NK-92 (cell line): ENCODE data around the gene FRMD4A.

Source experiments
- DNase-seq: peaks from one replicate; lab custom pipeline; 2025; ENCODE audit not compliant: unreplicated experiment; lab: John Stamatoyannopoulos, UW

Gene FRMD4A

GRCh38 chr10:13892871-13893270 lies 437.9 kb downstream of the FRMD4A start:
- DNase-seq, result no peak

DNA sequence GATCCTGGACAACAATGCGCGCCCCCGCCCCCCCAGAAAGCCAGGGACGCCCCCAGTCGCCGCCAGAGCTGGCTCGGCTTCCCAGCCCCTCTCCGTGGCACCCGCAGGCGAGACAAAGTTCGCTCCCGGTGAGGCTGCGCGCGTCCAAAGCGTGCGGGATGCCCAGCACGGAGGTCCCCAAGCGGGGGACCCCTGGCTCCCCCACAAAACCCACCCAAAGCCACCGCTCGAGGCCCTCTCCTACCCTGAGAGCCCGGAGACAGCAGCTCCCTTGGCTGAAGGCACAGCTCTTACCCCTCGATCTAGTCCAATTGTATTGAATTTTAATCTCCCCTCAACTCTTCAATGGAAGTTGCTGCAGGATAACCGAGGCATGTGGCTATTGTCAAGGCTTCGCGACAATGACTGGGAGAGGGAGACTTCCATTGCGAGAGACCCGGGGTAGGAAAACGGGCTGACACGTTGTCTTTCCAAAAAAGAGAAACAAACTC lies 438.7 kb downstream of the FRMD4A start:
- DNase-seq, result no peak

DNA sequence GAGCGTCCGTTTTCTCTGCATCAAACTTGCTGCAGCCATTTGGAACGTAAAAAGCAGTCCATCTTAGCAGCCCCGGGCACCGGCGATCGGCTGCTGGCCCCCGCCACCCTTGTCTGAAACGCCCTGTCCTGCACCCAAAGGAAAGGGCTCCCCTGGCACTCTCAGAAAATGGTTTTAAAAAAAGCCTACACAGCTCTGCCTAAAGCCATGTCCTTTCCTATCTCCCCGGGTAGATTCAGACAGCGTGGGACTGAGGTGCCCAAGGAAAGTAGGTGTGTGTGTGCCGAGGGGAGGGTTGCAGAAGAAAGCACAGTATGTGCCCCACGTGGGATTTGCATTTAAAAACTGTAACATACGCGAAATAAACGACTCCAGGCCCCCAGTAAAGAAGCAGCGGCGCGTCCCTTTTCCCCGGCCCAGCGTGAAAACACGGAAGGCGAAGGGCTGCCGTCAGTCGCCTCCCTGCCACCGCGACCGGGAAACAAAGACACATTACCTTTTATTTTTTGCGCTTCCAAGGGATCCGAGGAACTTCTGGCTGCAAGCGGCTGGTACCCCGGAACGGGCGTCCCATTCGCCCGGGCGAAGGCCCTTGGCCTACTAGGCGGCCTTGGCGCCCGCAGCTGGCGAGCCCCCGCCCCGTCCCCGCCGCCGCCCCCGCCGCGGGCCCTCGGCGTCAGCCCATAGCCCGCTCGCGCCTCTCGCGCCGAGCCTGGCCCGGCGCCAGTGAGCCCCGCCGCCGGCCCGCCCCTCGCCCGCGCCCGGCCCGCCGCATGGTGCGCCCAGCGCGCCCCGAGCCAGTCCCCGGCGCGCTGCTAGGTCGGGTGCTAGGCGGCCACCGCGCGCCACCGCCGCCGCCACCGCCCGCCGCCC lies 439.4 kb downstream of the FRMD4A start:
- DNase-seq, result no peak

- no peak for DNase-seq
These were observed 440.2 kb downstream of the FRMD4A start for GRCh38 chr10:13890233-13891127.

DNA sequence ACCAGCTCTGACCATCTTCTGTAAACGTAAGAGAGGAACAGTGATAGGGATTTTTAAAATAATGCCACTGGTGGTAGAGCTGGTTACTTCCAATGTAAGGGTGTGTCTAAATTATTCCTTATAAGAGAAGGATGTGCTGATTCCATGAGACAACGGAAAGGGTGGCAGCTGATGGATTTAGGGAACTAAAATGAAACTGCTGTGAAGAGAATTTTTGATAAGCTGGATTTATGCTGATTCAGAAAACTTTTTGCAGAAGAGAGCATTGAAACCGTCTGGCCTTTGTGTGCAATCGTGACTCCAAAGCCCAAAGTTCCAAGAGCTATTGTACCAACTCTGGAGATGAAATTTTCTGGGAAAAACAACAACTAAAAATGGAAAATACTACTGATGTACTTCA lies 443.0 kb downstream of the FRMD4A start:
- DNase-seq, result no peak

- DNase-seq, result no peak
These were observed 445.3 kb downstream of the FRMD4A start for GRCh38 chr10:13885238-13885990.

DNA sequence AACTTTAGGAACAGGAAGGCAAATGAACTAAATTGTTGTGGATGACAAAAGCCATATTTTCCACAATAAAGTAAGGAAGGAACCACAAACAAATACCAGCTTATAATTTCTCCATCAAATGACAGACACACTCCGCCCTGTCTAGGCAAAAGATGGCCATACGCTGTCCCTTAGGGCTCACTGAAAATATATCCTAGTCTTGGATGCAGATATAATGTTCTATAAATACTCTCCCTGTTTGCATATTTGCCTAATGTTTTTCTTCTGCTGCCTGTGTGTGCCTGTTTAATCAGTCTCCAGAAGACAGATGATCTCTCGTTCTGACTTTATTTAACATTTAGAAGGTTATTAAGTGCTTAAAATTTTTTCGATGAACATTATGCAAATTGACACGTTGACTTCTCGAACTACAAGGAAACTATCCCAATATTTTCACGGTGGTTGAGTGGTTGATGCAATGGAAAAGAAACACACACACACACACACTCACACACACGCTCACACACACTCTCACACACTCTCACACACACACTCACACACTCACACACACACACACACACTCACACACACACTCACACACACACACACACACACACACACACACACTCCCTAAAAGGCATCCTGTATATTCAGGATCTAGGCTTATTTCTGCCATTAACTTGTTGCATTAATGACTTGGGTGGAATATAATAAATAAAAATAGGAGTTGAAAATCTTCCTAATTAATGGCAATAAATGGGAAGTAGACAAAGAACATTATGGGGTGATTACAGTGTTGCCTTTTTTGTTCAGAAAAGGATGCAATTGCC lies 446.9 kb downstream of the FRMD4A start:
- DNase-seq, result no peak

GRCh38 chr10:13882119-13882711 lies 448.5 kb downstream of the FRMD4A start:
- no peak for DNase-seq

DNA sequence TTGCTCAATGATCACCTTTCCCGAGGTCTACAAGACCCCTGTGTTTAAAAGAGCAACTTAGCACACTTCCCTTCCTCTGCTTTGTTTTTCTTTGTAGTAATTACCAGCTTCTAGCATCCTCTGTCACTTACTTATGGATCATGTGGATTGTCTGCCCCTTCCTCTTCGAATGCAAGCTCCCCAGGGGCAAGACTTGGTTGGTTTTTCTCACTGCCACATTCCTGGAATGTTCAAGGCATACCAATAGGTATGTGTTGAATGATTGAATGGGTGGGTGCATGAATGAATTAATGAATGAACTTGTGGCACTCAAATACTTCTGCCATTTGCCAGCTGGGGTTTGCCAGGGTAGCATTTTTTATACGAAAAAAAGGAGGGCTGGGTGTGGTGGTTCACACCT lies 450.0 kb downstream of the FRMD4A start:
- no peak for DNase-seq

- DNase-seq, result no peak
These were observed 453.4 kb downstream of the FRMD4A start for GRCh38 chr10:13877154-13877909.

GRCh38 chr10:13873196-13873595 lies 457.5 kb downstream of the FRMD4A start:
- DNase-seq, result no peak

DNA sequence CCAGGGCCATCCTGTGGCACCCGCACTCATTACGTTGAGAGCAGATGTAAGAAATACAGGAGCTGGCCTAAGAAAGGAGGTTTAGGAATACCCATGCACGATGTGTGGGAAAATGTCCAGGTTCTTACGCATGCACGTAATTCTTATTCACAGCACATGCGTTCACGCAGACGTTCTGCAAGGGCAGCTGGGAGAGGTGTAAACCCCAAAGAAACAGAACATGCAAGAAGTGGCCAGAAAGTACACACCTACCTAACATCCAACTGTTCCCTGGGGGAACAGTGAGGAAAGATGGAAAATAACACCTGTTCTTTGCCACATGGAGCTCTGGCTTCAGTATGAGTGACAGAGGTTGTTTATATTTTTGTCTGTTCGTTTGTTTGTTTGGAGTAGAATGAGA lies 458.3 kb downstream of the FRMD4A start:
- no peak for DNase-seq

- DNase-seq, result no peak
These were observed 458.9 kb downstream of the FRMD4A start for GRCh38 chr10:13871776-13872175.

DNA sequence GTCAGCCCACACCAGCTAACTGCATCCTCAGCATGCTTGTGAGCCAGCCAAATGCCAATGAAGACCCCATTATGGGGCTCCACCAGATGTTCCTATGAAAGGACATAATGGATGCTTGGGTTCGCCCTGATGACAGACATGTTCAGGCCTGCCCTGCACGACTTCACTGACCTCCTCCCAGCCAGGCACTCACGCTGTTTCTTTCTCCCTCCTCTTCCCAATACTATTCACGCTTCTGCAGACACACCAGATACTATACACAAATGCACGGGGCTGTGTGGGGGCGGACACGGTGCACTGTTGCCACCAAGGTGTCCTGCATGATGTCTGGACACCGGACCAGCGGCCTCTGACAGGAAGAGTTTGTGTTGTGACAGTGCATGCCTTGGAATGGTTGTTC lies 459.7 kb downstream of the FRMD4A start:
- no peak for DNase-seq

DNA sequence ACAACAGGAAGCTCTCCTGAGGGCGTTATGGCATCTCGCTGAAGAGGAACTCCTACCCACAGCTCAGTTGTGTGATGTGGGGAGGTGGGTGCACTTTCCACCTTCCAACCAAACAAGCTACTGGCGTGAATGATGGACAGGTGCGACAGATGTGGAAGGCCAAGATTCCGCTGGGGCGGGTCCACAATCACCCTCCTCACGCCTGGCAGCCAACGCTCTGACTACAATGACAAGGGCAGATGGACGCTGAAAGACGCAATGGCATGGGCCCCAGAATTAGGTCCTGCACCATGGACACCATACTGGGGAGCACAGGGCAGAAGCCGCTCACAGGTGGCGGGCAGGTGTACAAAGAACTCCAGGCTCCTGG lies 461.4 kb downstream of the FRMD4A start:
- no peak for DNase-seq

GRCh38 chr10:13868528-13869294 lies 462.0 kb downstream of the FRMD4A start:
- no peak for DNase-seq

GRCh38 chr10:13867822-13868221 lies 462.9 kb downstream of the FRMD4A start:
- no peak for DNase-seq

DNA sequence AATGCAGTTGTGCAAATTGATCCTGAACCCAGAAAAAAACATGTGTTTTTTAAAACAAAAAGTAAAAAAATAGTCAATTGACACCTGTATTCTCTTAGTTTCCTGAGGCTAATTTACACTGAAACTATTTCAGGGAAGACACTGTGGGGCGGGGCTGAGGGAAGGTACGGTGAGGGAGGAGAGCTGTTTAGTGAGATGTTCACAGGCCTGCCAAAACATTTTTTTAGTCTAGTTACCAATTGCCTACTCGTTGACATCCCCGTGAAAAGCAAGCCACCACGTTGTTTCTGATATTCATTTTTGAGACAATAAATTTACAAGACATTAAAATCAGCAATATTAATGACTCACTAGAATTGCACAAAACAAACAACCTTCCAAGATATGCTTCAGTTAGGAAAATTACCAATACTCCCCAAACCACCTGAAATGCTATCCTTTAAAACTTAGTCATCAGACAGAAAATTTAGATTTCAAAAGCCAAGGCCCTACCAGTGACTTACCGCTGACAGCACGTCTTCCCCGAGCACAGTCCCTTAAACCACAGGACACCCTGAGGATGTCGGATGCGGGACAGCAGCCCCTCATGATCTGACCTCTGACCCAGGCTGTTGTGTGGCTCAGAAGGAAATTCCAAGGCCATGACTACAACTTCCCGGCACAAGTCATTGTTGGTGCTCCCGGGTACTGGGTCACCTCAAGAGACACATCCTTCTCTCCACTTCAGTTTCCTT lies 464.8 kb downstream of the FRMD4A start:
- DNase-seq, result no peak
